Fibroblast of skin of scalp (primary cell): ENCODE data around the gene C5orf22.

Experiments used
- DNase-seq: peaks from one replicate; pipeline ENCODE4 v3.0.0-alpha.2; 2013

The C5orf22 gene

GRCh38 chr5:31604644-31605043 is 72.5 kb downstream of the C5orf22 start:
- DNase-seq: no peak
